ENCODE measurements around the gene PATJ. TPM values are rescaled to one million over a fixed set of nuclear protein-coding genes. Genes with fewer than 3 reads are reported as not detected.

The PATJ gene
- total RNA-seq, 1 experiment from 2014 or later, result 57.9 TPM

GRCh38 chr1:61910035-61910434, 167.8 kb downstream of the PATJ start (continued):
- TF ChIP-seq ZNF423 (CRISPR knock-in tag; IDR thresholded peaks at IDR 0.05), result no peak
- no peak for TF ChIP-seq E2F4 (CRISPR knock-in tag; IDR thresholded peaks at IDR 0.05; ENCODE audit: borderline replicate concordance, low read depth)
- TF ChIP-seq IRF2 (CRISPR knock-in tag; IDR thresholded peaks at IDR 0.05; ENCODE audit: borderline replicate concordance, low read depth), result no peak
- TF ChIP-seq, protein P1, sequence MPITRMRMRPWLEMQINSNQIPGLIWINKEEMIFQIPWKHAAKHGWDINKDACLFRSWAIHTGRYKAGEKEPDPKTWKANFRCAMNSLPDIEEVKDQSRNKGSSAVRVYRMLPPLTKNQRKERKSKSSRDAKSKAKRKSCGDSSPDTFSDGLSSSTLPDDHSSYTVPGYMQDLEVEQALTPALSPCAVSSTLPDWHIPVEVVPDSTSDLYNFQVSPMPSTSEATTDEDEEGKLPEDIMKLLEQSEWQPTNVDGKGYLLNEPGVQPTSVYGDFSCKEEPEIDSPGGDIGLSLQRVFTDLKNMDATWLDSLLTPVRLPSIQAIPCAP (CRISPR knock-in tag; IDR thresholded peaks at IDR 0.05), result no peak

DNA sequence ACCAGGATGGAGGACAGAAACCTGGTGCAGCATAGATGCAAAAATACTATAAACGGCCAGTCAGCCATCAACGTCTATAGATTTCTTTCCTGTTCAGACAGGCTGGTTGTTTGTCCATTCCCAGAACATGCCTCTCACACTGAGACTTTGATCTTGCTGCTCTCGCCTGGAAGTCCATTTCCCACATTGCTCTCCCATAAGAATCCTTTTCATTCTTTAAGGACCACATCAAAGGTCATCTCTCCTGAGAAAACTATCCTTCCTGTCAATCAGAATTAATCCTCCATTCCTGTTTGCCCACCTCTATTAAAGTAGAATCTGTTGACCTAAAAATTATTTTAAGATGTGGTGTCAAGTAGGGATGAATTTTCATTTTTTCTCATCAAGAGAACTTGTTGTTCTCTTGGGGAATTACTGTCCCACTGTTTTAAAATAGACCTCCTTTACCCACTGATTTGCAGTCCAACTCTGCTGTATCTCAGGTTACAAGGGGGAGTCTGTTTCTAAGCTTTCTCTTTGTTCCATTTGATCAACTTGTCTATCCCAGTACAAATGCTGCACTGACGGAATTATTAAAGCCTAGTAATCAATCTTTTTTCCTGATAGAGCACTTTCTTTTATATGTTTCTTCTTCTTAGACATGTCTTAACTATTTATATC, 172.7 kb downstream of the PATJ start:
- Mint-ChIP-seq H3K4me3 (no peak overlapping the region), H3K9me3 (peaks cover 4% of the 10 kb centered on the region; the same call in 1 of the 2 replicates), H3K4me1 (peaks cover 3% of the 10 kb centered on the region; the same call in 1 of the 2 replicates), H3K27ac (no peak overlapping the region; the same call in 1 of the 2 replicates), H3K27me3 (ENCODE audit: low read depth) (no peaks in the 10 kb centered on the region; the same call in 1 of the 2 replicates), H3K36me3 (peaks cover 42% of the 10 kb centered on the region)
- CTCF ChIA-PET, result no interaction called here
- ATAC-seq (no peak), DNase-seq (ENCODE audit: low spot score) (no peak)
- POLR2A ChIA-PET, result no interaction called here
- TF ChIP-seq NFE2L1 (CRISPR knock-in tag; IDR thresholded peaks at IDR 0.05) (no peak), NR2C2 (CRISPR knock-in tag; IDR thresholded peaks at IDR 0.05) (no peak), ZSCAN18 (CRISPR knock-in tag; IDR thresholded peaks at IDR 0.05) (no peak), JUN (CRISPR knock-in tag; IDR thresholded peaks at IDR 0.05) (no peak), FOXK1 (CRISPR knock-in tag; IDR thresholded peaks at IDR 0.05) (no peak), HMGA2 (CRISPR knock-in tag; IDR thresholded peaks at IDR 0.05) (no peak), PREB (CRISPR knock-in tag; IDR thresholded peaks at IDR 0.05; ENCODE audit: borderline replicate concordance) (no peak)
- TF ChIP-seq, protein P2, sequence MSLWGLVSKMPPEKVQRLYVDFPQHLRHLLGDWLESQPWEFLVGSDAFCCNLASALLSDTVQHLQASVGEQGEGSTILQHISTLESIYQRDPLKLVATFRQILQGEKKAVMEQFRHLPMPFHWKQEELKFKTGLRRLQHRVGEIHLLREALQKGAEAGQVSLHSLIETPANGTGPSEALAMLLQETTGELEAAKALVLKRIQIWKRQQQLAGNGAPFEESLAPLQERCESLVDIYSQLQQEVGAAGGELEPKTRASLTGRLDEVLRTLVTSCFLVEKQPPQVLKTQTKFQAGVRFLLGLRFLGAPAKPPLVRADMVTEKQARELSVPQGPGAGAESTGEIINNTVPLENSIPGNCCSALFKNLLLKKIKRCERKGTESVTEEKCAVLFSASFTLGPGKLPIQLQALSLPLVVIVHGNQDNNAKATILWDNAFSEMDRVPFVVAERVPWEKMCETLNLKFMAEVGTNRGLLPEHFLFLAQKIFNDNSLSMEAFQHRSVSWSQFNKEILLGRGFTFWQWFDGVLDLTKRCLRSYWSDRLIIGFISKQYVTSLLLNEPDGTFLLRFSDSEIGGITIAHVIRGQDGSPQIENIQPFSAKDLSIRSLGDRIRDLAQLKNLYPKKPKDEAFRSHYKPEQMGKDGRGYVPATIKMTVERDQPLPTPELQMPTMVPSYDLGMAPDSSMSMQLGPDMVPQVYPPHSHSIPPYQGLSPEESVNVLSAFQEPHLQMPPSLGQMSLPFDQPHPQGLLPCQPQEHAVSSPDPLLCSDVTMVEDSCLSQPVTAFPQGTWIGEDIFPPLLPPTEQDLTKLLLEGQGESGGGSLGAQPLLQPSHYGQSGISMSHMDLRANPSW (CRISPR knock-in tag; conservative IDR thresholded peaks at IDR 0.05; ENCODE audit: low read depth), result no peak

- Mint-ChIP-seq H3K27ac (no peak overlapping the region), H3K4me3 (no peak overlapping the region), H3K4me1 (peaks cover 6% of the 10 kb centered on the region; the same call in 1 of the 2 replicates), H3K27me3 (ENCODE audit: low read depth) (no peaks in the 10 kb centered on the region), H3K9me3 (peaks cover 9% of the 10 kb centered on the region), H3K36me3 (peaks cover 35% of the 10 kb centered on the region)
- ATAC-seq (no peak), DNase-seq (ENCODE audit: low spot score) (no peak)
- ChIA-PET CTCF (no interaction called here), POLR2A (no interaction called here)
- TF ChIP-seq, protein P3, sequence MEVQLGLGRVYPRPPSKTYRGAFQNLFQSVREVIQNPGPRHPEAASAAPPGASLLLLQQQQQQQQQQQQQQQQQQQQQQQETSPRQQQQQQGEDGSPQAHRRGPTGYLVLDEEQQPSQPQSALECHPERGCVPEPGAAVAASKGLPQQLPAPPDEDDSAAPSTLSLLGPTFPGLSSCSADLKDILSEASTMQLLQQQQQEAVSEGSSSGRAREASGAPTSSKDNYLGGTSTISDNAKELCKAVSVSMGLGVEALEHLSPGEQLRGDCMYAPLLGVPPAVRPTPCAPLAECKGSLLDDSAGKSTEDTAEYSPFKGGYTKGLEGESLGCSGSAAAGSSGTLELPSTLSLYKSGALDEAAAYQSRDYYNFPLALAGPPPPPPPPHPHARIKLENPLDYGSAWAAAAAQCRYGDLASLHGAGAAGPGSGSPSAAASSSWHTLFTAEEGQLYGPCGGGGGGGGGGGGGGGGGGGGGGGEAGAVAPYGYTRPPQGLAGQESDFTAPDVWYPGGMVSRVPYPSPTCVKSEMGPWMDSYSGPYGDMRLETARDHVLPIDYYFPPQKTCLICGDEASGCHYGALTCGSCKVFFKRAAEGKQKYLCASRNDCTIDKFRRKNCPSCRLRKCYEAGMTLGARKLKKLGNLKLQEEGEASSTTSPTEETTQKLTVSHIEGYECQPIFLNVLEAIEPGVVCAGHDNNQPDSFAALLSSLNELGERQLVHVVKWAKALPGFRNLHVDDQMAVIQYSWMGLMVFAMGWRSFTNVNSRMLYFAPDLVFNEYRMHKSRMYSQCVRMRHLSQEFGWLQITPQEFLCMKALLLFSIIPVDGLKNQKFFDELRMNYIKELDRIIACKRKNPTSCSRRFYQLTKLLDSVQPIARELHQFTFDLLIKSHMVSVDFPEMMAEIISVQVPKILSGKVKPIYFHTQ (CRISPR knock-in tag; IDR thresholded peaks at IDR 0.05), result no peak
- TF ChIP-seq EMX1 (CRISPR knock-in tag; IDR thresholded peaks at IDR 0.05) (no peak), IRF2 (CRISPR knock-in tag; IDR thresholded peaks at IDR 0.05; ENCODE audit: borderline replicate concordance, low read depth) (no peak), PREB (CRISPR knock-in tag; IDR thresholded peaks at IDR 0.05; ENCODE audit: borderline replicate concordance) (no peak), ELF4 (CRISPR knock-in tag; IDR thresholded peaks at IDR 0.05; ENCODE audit: low read depth) (no peak)
- TF ChIP-seq, protein P4, sequence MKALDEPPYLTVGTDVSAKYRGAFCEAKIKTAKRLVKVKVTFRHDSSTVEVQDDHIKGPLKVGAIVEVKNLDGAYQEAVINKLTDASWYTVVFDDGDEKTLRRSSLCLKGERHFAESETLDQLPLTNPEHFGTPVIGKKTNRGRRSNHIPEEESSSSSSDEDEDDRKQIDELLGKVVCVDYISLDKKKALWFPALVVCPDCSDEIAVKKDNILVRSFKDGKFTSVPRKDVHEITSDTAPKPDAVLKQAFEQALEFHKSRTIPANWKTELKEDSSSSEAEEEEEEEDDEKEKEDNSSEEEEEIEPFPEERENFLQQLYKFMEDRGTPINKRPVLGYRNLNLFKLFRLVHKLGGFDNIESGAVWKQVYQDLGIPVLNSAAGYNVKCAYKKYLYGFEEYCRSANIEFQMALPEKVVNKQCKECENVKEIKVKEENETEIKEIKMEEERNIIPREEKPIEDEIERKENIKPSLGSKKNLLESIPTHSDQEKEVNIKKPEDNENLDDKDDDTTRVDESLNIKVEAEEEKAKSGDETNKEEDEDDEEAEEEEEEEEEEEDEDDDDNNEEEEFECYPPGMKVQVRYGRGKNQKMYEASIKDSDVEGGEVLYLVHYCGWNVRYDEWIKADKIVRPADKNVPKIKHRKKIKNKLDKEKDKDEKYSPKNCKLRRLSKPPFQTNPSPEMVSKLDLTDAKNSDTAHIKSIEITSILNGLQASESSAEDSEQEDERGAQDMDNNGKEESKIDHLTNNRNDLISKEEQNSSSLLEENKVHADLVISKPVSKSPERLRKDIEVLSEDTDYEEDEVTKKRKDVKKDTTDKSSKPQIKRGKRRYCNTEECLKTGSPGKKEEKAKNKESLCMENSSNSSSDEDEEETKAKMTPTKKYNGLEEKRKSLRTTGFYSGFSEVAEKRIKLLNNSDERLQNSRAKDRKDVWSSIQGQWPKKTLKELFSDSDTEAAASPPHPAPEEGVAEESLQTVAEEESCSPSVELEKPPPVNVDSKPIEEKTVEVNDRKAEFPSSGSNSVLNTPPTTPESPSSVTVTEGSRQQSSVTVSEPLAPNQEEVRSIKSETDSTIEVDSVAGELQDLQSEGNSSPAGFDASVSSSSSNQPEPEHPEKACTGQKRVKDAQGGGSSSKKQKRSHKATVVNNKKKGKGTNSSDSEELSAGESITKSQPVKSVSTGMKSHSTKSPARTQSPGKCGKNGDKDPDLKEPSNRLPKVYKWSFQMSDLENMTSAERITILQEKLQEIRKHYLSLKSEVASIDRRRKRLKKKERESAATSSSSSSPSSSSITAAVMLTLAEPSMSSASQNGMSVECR (CRISPR knock-in tag; IDR thresholded peaks at IDR 0.05; ENCODE audit: borderline replicate concordance), result no peak
Observed at GRCh38 chr1:61921435-61921834, 179.2 kb downstream of the PATJ start.

All from WTC11 (cell line).